KOPT-K1 (cell line): ENCODE data around the gene MAML2.

Source experiments
- H3K27ac ChIP-seq: fragments of 200-600 bp; sonication (generic); 2 replicates; pipeline ENCODE4 v1.5.1; 2016; ENCODE audit warnings: antibody characterized with exemption, mild to moderate bottlenecking, low read depth, low read length; ENCODE audit not compliant: poor library complexity, severe bottlenecking
- H3K36me3 ChIP-seq: fragments of 200-600 bp; sonication (generic); 2 replicates; pipeline ENCODE4 v1.5.1; 2017; ENCODE audit warnings: antibody characterized with exemption, mild to moderate bottlenecking, low read length, moderate library complexity; ENCODE audit not compliant: insufficient read depth
- H3K9me3 ChIP-seq: fragments of 200-600 bp; sonication (generic); 2 replicates; pipeline ENCODE4 v1.5.1; 2017; ENCODE audit warnings: antibody characterized with exemption, low read length, mild to moderate bottlenecking; ENCODE audit not compliant: insufficient read depth, poor library complexity, severe bottlenecking

MAML2 gene

DNA sequence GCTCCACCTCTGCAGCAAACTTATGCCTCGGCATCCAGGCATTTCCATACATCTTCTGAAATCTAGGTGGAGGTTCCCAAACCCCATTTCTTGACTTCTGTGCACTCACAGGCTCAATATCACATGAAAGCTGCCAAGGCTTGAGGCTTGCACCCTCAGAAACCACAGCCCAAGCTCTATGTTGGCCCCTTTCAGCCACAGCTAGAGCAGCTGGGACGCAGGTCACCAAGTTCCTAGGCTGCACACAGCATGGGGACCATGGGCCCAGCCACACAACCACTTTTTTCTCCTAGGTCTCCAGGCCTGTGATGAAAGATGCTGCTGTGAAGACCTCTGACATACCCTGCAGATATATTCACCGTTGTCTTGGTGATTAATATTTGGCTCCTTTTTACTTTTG, 394.4 kb downstream of the MAML2 start:
- H3K9me3 ChIP-seq: peaks cover 46% of the 10 kb centered on the region
- H3K27ac ChIP-seq: no peak overlapping the region
- H3K36me3 ChIP-seq: no peaks in the 10 kb centered on the region

DNA sequence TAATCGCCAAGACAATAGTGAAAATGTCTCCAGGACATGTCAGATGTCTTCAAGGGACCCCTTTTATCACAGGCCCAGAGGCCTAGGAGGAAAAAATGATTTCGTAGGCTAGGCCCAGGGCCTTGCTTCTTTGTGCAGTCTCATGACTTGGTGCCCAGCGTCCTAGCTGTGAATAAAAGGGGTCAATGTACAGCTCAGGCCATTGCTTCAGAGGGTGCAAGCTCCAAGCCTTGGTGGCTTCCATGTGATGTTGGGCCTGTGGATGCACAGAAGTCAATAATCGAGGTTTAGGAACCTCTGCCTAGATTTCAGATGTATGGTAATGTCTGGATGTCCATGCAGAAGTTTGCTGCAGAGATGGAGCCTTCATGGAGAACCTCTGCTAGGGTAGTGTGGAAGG, 398.4 kb downstream of the MAML2 start:
- Histone ChIP-seq H3K27ac (no peak overlapping the region), H3K9me3 (peaks cover 52% of the 10 kb centered on the region), H3K36me3 (no peaks in the 10 kb centered on the region)

- Histone ChIP-seq H3K9me3 (peaks cover 47% of the 10 kb centered on the region), H3K36me3 (no peaks in the 10 kb centered on the region), H3K27ac (no peak overlapping the region)
Observed at GRCh38 chr11:95943546-95943945, 399.4 kb downstream of the MAML2 start.

DNA sequence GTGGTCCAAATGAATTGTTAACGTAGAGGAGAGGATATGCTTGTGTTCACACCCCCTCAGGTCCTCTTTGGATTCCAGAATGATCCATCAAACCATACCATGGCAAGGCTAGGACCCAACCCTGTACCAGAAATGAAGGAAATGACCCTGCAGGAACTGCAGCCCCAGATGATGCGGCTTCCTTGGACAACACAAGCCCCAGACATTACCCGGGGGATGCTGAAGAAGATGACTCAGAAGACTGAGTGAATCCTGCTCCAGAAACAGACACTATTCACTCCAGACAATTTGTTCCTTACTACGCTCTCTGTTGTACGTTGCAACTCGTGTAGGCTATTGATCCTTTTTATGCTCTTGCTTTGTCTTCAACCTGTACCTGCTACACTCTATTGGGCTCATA, 403.9 kb downstream of the MAML2 start:
- no peaks in the 10 kb centered on the region for H3K36me3 ChIP-seq
- H3K27ac ChIP-seq: no peak overlapping the region
- peaks cover 10% of the 10 kb centered on the region for H3K9me3 ChIP-seq

DNA sequence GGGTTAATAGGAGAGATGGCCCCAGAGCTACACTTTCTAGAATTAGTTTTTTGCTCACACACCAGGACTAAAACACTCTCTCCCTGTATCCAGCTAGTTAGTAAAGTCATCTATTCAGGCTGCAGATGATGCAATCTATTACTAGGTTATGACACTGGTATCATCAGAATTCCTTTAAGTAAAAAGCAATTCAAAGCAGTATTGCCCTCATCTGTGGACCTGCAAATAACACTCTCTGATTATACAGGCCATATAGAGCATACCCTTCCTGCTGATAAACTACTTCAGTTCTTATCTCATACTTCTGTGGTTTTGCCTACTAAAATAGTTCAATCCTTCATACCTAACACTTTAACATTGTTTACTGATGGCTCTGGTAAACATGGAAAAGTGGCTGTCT, 405.6 kb downstream of the MAML2 start:
- no peaks in the 10 kb centered on the region for H3K9me3 ChIP-seq
- no peaks in the 10 kb centered on the region for H3K36me3 ChIP-seq
- no peak overlapping the region for H3K27ac ChIP-seq

GRCh38 chr11:95933594-95933993, 409.4 kb downstream of the MAML2 start:
- Histone ChIP-seq H3K27ac (no peak overlapping the region), H3K36me3 (no peaks in the 10 kb centered on the region), H3K9me3 (peaks cover 10% of the 10 kb centered on the region)

DNA sequence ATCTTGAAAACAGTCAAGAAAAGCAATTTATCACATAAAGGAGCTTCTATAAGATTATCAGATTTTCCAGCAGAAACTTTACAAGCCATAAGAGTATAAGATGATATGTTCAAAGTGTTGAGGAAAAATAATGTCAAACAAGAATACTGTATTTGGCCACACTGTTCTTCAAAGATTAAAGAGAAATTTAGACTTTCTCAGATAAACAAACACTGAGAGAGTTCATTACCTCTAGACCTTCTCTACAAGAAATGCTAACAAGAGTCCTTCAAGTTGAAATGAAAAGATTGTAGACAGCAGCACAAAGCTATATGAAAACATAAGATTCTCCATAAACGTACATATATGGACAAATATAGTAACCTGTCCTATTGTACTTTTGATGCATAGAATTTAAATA, 411.1 kb downstream of the MAML2 start:
- Histone ChIP-seq H3K27ac (no peak overlapping the region), H3K36me3 (no peaks in the 10 kb centered on the region), H3K9me3 (peaks cover 10% of the 10 kb centered on the region)

- peaks cover 10% of the 10 kb centered on the region for H3K9me3 ChIP-seq
Observed at GRCh38 chr11:95930948-95931347, 412.0 kb downstream of the MAML2 start.

DNA sequence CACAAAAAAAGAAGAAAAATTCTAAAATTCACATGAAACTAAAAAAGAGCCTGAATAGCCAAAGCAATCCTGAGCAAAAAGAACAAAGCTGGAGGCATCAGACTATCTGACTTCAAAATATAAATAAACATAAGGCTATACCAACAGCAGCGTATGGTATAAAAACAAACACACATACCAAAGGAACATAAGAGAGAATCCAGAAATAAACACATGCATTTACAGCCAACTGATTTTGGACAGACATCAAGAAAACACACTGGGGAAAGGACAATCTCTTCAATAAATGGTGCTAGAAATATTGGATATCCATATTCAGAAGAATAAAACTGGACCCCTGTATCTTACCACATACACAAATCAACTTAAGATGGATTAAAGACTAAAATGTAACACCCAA, 416.3 kb downstream of the MAML2 start:
- H3K27ac ChIP-seq: no peak overlapping the region
- no peaks in the 10 kb centered on the region for H3K36me3 ChIP-seq
- peaks cover 8% of the 10 kb centered on the region for H3K9me3 ChIP-seq

More at GRCh38 chr11:95930948-95931347, 412.0 kb downstream of the MAML2 start:
- Histone ChIP-seq H3K36me3 (no peaks in the 10 kb centered on the region), H3K27ac (no peak overlapping the region)
